PC-9 (cell line): ENCODE results near the gene SMIM14. TPM values are rescaled to one million over a fixed set of nuclear protein-coding genes. Genes with fewer than 3 reads are reported as not detected.
"Not testable (repeated sequence)": the region's sequence is repeated elsewhere in the genome, so short reads cannot be mapped to it uniquely, and the experiment has no call there.

Experiments
- BruUV-seq: library from RNA; stranded (reverse); fragments of 400-500 nt; replicated peaks from 2 replicates; lab custom pipeline; 2021; lab: Mats Ljungman, UMichigan
- CTCF ChIA-PET: fragments of 300-600 bp; sonication (Branson Sonifier 250); formaldehyde crosslinking; loops from one replicate; lab custom pipeline; 2022; ENCODE audit warnings: antibody characterized with exemption; lab: Charles Lee
- POLR2A ChIA-PET: fragments of 300-600 bp; sonication (Branson Sonifier 250); formaldehyde crosslinking; loops from one replicate; lab custom pipeline; 2022; ENCODE audit warnings: antibody characterized with exemption; ENCODE audit not compliant: unreplicated experiment; lab: Charles Lee
- DNase-seq, 2 experiments: peaks; one replicate each; pipeline versions ENCODE4 v3.0.0 to v3.0.0-alpha.2; 2015 to 2022; ENCODE audit warnings: mixed read lengths in 1 of 2
- H2AFZ ChIP-seq: fragments of 200-600 bp; sonication (generic); 2 replicates; pipeline ENCODE4 v1.8.1; 2017; ENCODE audit warnings: antibody characterized with exemption
- H3F3A ChIP-seq: fragments of 200-600 bp; sonication (generic); 2 replicates; pipeline ENCODE4 v1.8.1; 2017; ENCODE audit warnings: antibody characterized with exemption, mild to moderate bottlenecking, low read depth; ENCODE audit not compliant: insufficient read depth
- H3K27ac ChIP-seq: fragments of 200-600 bp; sonication (generic); 2 replicates; pipeline ENCODE4 v1.6.1; 2016; ENCODE audit warnings: mixed run types
- H3K27me3 ChIP-seq: fragments of 200-600 bp; sonication (generic); 2 replicates; pipeline ENCODE4 v1.6.1; 2016; ENCODE audit warnings: low read depth, mixed run types; ENCODE audit not compliant: insufficient read depth
- H3K36me3 ChIP-seq: fragments of 200-600 bp; sonication (generic); 2 replicates; pipeline ENCODE4 v1.6.1; 2016; ENCODE audit warnings: low read depth, mixed run types
- H3K4me1 ChIP-seq: fragments of 200-600 bp; sonication (generic); replicated peaks from 2 replicates; pipeline ENCODE4 v1.6.1; 2016; ENCODE audit warnings: mixed run types; ENCODE audit not compliant: insufficient read depth
- H3K4me2 ChIP-seq: fragments of 200-600 bp; sonication (generic); 2 replicates; pipeline ENCODE4 v1.6.1; 2017; ENCODE audit warnings: mixed run types
- H3K4me3 ChIP-seq: fragments of 200-600 bp; sonication (generic); 2 replicates; pipeline ENCODE4 v1.6.1; 2016; ENCODE audit warnings: mixed run types
- H3K79me2 ChIP-seq: fragments of 200-600 bp; sonication (generic); 2 replicates; pipeline ENCODE4 v1.6.1; 2017; ENCODE audit warnings: low read depth, mixed run types
- H3K9me2 ChIP-seq: fragments of 200-600 bp; sonication (generic); 2 replicates; pipeline ENCODE4 v1.8.1; 2017; ENCODE audit warnings: mild to moderate bottlenecking; ENCODE audit not compliant: insufficient read depth
- H3K9me3 ChIP-seq: fragments of 200-600 bp; sonication (generic); 2 replicates; pipeline ENCODE4 v1.8.1; 2016; ENCODE audit warnings: low read depth; ENCODE audit not compliant: insufficient read depth
- H4K20me1 ChIP-seq: fragments of 200-600 bp; sonication (generic); 2 replicates; pipeline ENCODE4 v1.8.1; 2017; ENCODE audit not compliant: insufficient read depth
- EZH2 ChIP-seq: fragments of 200-600 bp; sonication (generic); IDR thresholded peaks from 2 replicates; pipeline ENCODE4 v1.8.0; 2017; ENCODE audit warnings: antibody characterized with exemption, low read depth
- intact Hi-C: fragments of 100-400 bp; cut with micrococcal nuclease; formaldehyde crosslinking; loops from one replicate; pipeline ENCODE4 v1.10.0; 2022; ENCODE audit not compliant: unreplicated experiment
- total RNA-seq: library from RNA; stranded (reverse); gene quantifications from 2 replicates; pipeline ENCODE4 v1.2.3, GENCODE V29; 2021
- TF ChIP-seq, protein P1 (sequence below): fragments of 200-600 bp; sonication (generic); conservative IDR thresholded peaks from 2 replicates; pipeline ENCODE4 v1.6.1; 2017; ENCODE audit warnings: mixed run types, antibody characterized with exemption, mild to moderate bottlenecking, moderate library complexity

The SMIM14 gene
- total RNA-seq, 1 experiment from 2014 or later: 64.1 TPM

DNA sequence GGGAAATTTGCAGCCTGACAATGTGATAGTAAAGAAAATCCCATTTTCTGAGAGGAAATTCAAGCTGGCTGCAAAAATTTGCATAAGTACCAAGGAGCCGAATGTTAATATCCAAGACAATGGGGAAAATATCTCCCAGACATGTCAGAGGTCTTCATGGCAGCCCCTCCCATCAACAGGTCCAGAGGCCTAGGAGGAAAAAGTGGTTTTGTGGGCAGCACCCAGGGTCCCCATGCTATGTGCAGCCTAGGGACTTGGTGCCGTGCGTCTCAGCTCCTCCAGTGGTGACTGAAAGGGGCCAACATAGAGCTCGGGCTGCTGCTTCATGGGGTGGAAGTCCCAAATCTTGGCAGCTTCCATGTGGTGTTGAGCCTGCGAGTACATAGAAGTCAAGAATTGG lies 105.1 kb downstream of the SMIM14 start:
- DNase-seq: no peak
- H3F3A ChIP-seq: peaks cover 16% of the 10 kb centered on the region
- no peak overlapping the region for H3K4me2 ChIP-seq
- no peak overlapping the region for H3K4me3 ChIP-seq
- CTCF ChIA-PET: no interaction called here
- peaks cover 43% of the 10 kb centered on the region for H3K79me2 ChIP-seq
- no peaks in the 10 kb centered on the region for H4K20me1 ChIP-seq
- H3K27ac ChIP-seq: no peak overlapping the region
- POLR2A ChIA-PET: interaction anchor here (0.7 kb wide), 1 partner anchor 43 kb away, joined by 10 read pairs; no protein-coding TSS in a partner anchor
- H3K4me1 ChIP-seq: peaks cover 22% of the 10 kb centered on the region
- no TSS peak for BruUV-seq
- H3K9me2 ChIP-seq: no peaks in the 10 kb centered on the region
- no peak for TF ChIP-seq EZH2
- TF ChIP-seq, protein P1, sequence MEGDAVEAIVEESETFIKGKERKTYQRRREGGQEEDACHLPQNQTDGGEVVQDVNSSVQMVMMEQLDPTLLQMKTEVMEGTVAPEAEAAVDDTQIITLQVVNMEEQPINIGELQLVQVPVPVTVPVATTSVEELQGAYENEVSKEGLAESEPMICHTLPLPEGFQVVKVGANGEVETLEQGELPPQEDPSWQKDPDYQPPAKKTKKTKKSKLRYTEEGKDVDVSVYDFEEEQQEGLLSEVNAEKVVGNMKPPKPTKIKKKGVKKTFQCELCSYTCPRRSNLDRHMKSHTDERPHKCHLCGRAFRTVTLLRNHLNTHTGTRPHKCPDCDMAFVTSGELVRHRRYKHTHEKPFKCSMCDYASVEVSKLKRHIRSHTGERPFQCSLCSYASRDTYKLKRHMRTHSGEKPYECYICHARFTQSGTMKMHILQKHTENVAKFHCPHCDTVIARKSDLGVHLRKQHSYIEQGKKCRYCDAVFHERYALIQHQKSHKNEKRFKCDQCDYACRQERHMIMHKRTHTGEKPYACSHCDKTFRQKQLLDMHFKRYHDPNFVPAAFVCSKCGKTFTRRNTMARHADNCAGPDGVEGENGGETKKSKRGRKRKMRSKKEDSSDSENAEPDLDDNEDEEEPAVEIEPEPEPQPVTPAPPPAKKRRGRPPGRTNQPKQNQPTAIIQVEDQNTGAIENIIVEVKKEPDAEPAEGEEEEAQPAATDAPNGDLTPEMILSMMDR: no peak
- intact Hi-C loops: no loop called here
- H2AFZ ChIP-seq: no peak overlapping the region
- peaks cover 51% of the 10 kb centered on the region for H3K36me3 ChIP-seq
- H3K27me3 ChIP-seq: no peaks in the 10 kb centered on the region
- H3K9me3 ChIP-seq: peaks cover 26% of the 10 kb centered on the region

DNA sequence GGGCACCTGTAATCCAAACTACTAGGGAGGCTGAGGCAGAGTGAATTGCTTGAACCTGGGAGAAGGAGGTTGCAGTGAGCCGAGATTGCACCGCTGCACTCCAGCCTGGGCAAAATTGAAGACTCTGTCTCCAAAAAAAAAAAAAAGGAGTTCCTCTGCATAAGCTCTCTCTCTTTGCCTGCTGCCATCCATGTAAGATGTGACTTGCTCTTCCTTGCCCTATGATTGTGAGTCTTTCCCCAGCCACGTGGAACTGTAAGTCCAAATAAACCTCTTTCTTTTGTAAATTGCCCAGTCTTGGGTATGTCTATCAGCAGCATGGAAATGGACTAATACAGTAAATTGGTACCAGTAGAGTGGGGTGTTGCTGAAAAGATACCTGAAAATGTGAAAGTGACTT lies 106.4 kb downstream of the SMIM14 start:
- POLR2A ChIA-PET, H3K27me3 ChIP-seq, H4K20me1 ChIP-seq, H3K4me2 ChIP-seq, H2AFZ ChIP-seq, intact Hi-C loops, H3K9me2 ChIP-seq, BruUV-seq, DNase-seq, H3K27ac ChIP-seq, CTCF ChIA-PET, H3K4me3 ChIP-seq: not testable (repeated sequence)
- Histone ChIP-seq H3K79me2 (peaks cover 49% of the 10 kb centered on the region), H3F3A (peaks cover 14% of the 10 kb centered on the region), H3K36me3 (peaks cover 51% of the 10 kb centered on the region), H3K9me3 (peaks cover 26% of the 10 kb centered on the region), H3K4me1 (peaks cover 13% of the 10 kb centered on the region)

DNA sequence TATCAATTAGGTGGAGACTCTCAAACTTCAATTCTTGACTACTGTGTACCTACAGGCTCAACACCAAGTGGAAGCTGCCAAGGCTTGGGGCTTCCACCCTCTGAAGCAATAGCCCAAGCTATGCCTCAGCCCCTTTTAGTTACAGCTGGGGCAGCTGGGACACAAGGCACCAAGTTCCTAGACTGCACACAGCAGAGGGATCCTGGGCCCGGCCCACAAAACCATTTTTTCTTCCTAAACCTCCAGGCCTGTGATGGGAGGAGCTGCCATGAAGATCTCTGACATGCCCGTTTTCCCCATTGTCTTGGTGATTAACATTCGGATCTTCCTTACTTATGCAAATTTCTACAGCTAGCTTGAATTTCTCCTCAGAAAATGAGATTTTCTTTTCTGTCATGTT lies 108.0 kb downstream of the SMIM14 start:
- DNase-seq: no peak
- Histone ChIP-seq H3F3A (peaks cover 14% of the 10 kb centered on the region), H2AFZ (no peak overlapping the region), H3K79me2 (peaks cover 57% of the 10 kb centered on the region), H3K36me3 (peaks cover 45% of the 10 kb centered on the region), H4K20me1 (peaks cover 5% of the 10 kb centered on the region), H3K27ac (no peak overlapping the region), H3K4me3 (no peak overlapping the region), H3K4me2 (no peak overlapping the region), H3K4me1 (peaks cover 13% of the 10 kb centered on the region), H3K27me3 (no peaks in the 10 kb centered on the region), H3K9me3 (peaks cover 26% of the 10 kb centered on the region), H3K9me2 (no peaks in the 10 kb centered on the region)
- intact Hi-C loops: no loop called here
- no peak for TF ChIP-seq EZH2
- CTCF ChIA-PET: no interaction called here
- POLR2A ChIA-PET: no interaction called here
- no TSS peak for BruUV-seq

DNA sequence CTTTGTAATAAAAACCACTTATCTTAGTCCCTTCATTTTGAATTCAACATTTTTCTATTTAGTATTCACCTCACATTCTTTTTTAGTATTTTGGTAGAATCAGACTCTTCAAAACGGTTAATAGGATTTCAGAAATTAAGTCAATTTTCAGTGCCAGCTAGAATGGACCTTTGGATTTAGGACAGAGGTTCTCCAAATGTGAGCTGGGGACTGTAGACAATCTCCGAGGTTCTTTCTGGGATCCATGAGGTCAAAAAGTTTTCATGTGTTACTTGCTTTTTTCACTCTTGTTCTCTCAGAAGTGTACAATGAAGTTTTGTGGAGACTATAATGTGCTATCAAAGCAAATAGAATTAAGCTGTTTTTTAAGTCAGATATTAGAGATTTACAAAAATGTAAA lies 109.1 kb downstream of the SMIM14 start:
- peaks cover 19% of the 10 kb centered on the region for H3F3A ChIP-seq
- H3K4me1 ChIP-seq: peaks cover 19% of the 10 kb centered on the region
- intact Hi-C loops: loop anchor here (5.0 kb wide), 2 partner anchors 62 to 168 kb away; partner anchors contain the start of gene UBE2K
- peaks cover 65% of the 10 kb centered on the region for H3K79me2 ChIP-seq
- peaks cover 26% of the 10 kb centered on the region for H3K9me3 ChIP-seq
- peaks cover 43% of the 10 kb centered on the region for H3K36me3 ChIP-seq
- BruUV-seq: no TSS peak
- H3K9me2 ChIP-seq: no peaks in the 10 kb centered on the region
- no peaks in the 10 kb centered on the region for H3K27me3 ChIP-seq
- H3K27ac ChIP-seq: peak overlapping the region; percentile 95
- TF ChIP-seq, protein P1: no peak
- no peak for TF ChIP-seq EZH2
- peak overlapping the region; percentile 78 for H3K4me3 ChIP-seq
- ChIA-PET CTCF (no interaction called here), POLR2A (interaction anchor here (0.6 kb wide), 1 partner anchor 1614 kb away, joined by 4 read pairs; no protein-coding TSS in a partner anchor)
- H3K4me2 ChIP-seq: peak overlapping the region; percentile 73
- peaks cover 5% of the 10 kb centered on the region for H4K20me1 ChIP-seq
- no peak overlapping the region for H2AFZ ChIP-seq
- no peak for DNase-seq
